Neuronal stem cell (in vitro differentiated cells): ENCODE measurements around the gene KLLN.

Experiments used
- DNase-seq: peaks from one replicate; pipeline ENCODE4 v3.0.0-alpha.2; 2013; ENCODE audit warnings: low spot score
- H2AFZ ChIP-seq: one replicate; pipeline ENCODE4 v1.6.1; 2013; ENCODE audit warnings: mild to moderate bottlenecking, low read length, inconsistent platforms
- H2AK5ac ChIP-seq: 2 replicates; pipeline ENCODE4 v1.6.1; 2013; ENCODE audit warnings: low read depth, mild to moderate bottlenecking, inconsistent platforms, low read length, moderate library complexity, mixed read lengths
- H2BK120ac ChIP-seq: 2 replicates; pipeline ENCODE4 v1.6.1; 2013; ENCODE audit warnings: low read depth, mild to moderate bottlenecking, inconsistent platforms, low read length, moderate library complexity, mixed read lengths
- H2BK12ac ChIP-seq: one replicate; pipeline ENCODE4 v1.6.1; 2013; ENCODE audit warnings: low read length, inconsistent platforms
- H2BK15ac ChIP-seq: 2 replicates; pipeline ENCODE4 v1.6.1; 2013; ENCODE audit warnings: mild to moderate bottlenecking, low read length, inconsistent platforms, mixed read lengths
- H2BK5ac ChIP-seq: one replicate; pipeline ENCODE4 v1.6.1; 2013; ENCODE audit warnings: inconsistent platforms, mild to moderate bottlenecking, low read length, moderate library complexity
- H3K14ac ChIP-seq: one replicate; pipeline ENCODE4 v1.6.1; 2013; ENCODE audit warnings: low read length, inconsistent platforms
- H3K18ac ChIP-seq: 2 replicates; pipeline ENCODE4 v1.6.1; 2013; ENCODE audit warnings: low read length, inconsistent platforms
- H3K23ac ChIP-seq: 2 replicates; pipeline ENCODE4 v1.6.1; 2013; ENCODE audit warnings: low read depth, mild to moderate bottlenecking, mixed read lengths, low read length, inconsistent platforms; ENCODE audit not compliant: poor library complexity
- H3K27ac ChIP-seq: replicated peaks from 3 replicates; pipeline ENCODE4 v1.5.1; 2013; ENCODE audit warnings: low read length, inconsistent platforms
- H3K27me3 ChIP-seq, 3 experiments: 2 replicates each; pipeline ENCODE4 v1.6.1; 2013; ENCODE audit warnings: low read length in 3 of 3, mild to moderate bottlenecking in 2 of 3, inconsistent platforms in 1 of 3, low read depth in 1 of 3, mixed read lengths in 1 of 3, moderate library complexity in 1 of 3; ENCODE audit not compliant: control insufficient read depth in 3 of 3, insufficient read depth in 3 of 3
- H3K36me3 ChIP-seq, 2 donors: replicated peaks in 1 of 2; 2 replicates each; pipeline ENCODE4 v1.6.1; 2013; ENCODE audit warnings: low read length in 2 of 2; ENCODE audit not compliant: control insufficient read depth in 2 of 2, insufficient read depth in 2 of 2
- H3K4ac ChIP-seq: 2 replicates; pipeline ENCODE4 v1.6.1; 2013; ENCODE audit warnings: inconsistent platforms, mild to moderate bottlenecking, low read length, moderate library complexity
- H3K4me1 ChIP-seq, 2 donors: 1 replicate in 1 of 2; 2 replicates in 1 of 2; pipeline ENCODE4 v1.6.1; 2013; ENCODE audit warnings: low read length in 2 of 2, low read depth in 1 of 2; ENCODE audit not compliant: control insufficient read depth in 2 of 2, insufficient read depth in 1 of 2
- H3K4me2 ChIP-seq: one replicate; pipeline ENCODE4 v1.6.1; 2013; ENCODE audit warnings: mild to moderate bottlenecking, low read length, inconsistent platforms; ENCODE audit not compliant: insufficient read depth, poor library complexity, severe bottlenecking
- H3K4me3 ChIP-seq, 2 donors: 2 replicates each; pipeline ENCODE4 v1.5.1; 2013; ENCODE audit warnings: low read length in 2 of 2, mild to moderate bottlenecking in 2 of 2, inconsistent platforms in 1 of 2, moderate library complexity in 1 of 2
- H3K79me1 ChIP-seq: one replicate; pipeline ENCODE4 v1.6.1; 2013; ENCODE audit warnings: low read depth, mild to moderate bottlenecking, inconsistent platforms, low read length, moderate library complexity
- H3K9ac ChIP-seq: one replicate; pipeline ENCODE4 v1.6.1; 2013; ENCODE audit warnings: mild to moderate bottlenecking, low read depth, low read length, inconsistent platforms; ENCODE audit not compliant: poor library complexity
- H3K9me3 ChIP-seq, 2 donors: replicated peaks in 1 of 2; 2 replicates each; pipeline versions ENCODE3 to v1.6.1; 2013; ENCODE audit warnings: low read length in 2 of 2, mild to moderate bottlenecking in 2 of 2, inconsistent platforms in 1 of 2, low read depth in 1 of 2, mixed read lengths in 1 of 2, moderate library complexity in 1 of 2; ENCODE audit not compliant: control insufficient read depth in 2 of 2, insufficient read depth in 1 of 2
- H4K8ac ChIP-seq: one replicate; pipeline ENCODE4 v1.6.1; 2013; ENCODE audit warnings: low read depth, mild to moderate bottlenecking, inconsistent platforms, low read length, moderate library complexity
- H4K91ac ChIP-seq: one replicate; pipeline ENCODE4 v1.6.1; 2013; ENCODE audit warnings: low read length, low read depth, mild to moderate bottlenecking, inconsistent platforms; ENCODE audit not compliant: poor library complexity
- WGBS, 2 donors: extraction: QIAGEN DNeasy Blood & Tissue Kit; methylation state at CpG; one replicate each; pipeline ENCODE4 v1.1.7; 2013; ENCODE audit warnings: missing lambda C conversion rate in 2 of 2, mixed read lengths in 1 of 2; ENCODE audit not compliant: insufficient read length in 2 of 2, insufficient replicate concordance in 1 of 2; ENCODE audit errors: extremely low coverage in 2 of 2; 5-methylcytosine and 5-hydroxymethylcytosine counted together

KLLN gene

DNA sequence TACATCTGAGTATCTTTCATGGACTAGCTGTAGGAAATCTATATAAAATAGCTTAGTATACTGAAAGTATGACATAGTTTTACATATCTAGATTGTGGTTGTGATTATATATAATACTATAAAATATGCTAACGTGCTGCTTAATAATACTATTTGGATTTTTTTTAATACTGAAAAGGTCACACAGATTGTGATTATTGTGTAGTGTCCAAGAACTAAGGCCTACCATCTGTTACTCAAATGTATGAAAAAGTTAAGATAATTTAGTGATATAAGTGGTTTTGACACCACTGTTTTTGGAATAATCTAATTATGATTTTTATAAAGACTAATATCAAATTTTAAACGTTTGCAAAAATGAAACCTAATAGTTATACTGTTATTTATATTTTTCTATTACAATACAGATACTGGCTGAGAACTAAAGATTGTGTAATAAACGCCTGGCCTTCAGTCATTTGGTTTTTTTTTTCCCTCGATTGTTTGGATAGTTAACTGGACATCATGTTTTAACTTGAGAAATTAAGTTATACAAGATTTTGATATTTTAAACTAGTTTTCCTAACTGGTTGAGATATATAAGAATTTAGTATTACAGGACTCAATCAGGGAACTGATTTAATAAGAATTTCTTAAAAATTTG, 12.7 kb upstream of the KLLN start:
- Histone ChIP-seq H3K27me3 (no peaks in the 10 kb centered on the region), H3K4me1 (no peaks in the 10 kb centered on the region), H3K4me2 (no peak overlapping the region), H4K91ac (no peak overlapping the region), H3K18ac (no peak overlapping the region), H3K23ac (no peak overlapping the region), H3K36me3 (peaks cover 0 to 64% of the 10 kb centered on the region in 2 donors), H2AK5ac (no peak overlapping the region), H3K79me1 (no peaks in the 10 kb centered on the region), H3K9ac (no peak overlapping the region), H2AFZ (no peak overlapping the region), H4K8ac (no peak overlapping the region), H3K4ac (no peak overlapping the region), H3K27ac (no peak overlapping the region), H3K4me3 (no peak overlapping the region), H2BK12ac (no peak overlapping the region), H2BK5ac (no peak overlapping the region), H3K14ac (no peak overlapping the region), H2BK120ac (no peak overlapping the region), H2BK15ac (no peak overlapping the region), H3K9me3 (peaks cover 0 to 4% of the 10 kb centered on the region in 2 donors)
- whole genome bisulfite sequencing, 2 donors = no CpG with 5 or more reads among the region's 4 CpGs
- DNase-seq = no peak

DNA sequence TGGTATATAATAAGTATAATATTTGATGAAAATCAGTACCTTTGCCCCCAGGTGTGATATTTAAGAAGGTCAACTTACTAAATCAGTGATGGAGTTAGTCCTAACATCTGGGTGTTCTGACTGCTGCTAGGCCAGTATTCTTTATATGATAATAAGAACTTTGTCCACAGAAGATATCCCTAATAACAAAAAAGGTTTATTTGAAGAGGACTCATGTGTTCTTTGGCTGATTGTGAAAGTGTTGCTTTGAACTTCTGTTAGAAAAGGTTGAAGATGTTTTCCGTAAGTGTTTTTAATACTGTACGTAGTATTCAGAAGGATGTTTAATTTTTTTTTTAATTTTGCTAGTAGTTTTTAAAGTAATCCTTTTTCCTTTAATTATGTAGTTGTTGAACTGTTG, 10.3 kb upstream of the KLLN start:
- H2AK5ac ChIP-seq = no peak overlapping the region
- no peak overlapping the region for H2AFZ ChIP-seq
- no CpG with 5 or more reads among the region's 2 CpGs for whole genome bisulfite sequencing, 2 donors
- H3K14ac ChIP-seq = no peak overlapping the region
- H3K4ac ChIP-seq = no peak overlapping the region
- H2BK5ac ChIP-seq = no peak overlapping the region
- H3K79me1 ChIP-seq = no peaks in the 10 kb centered on the region
- no peak overlapping the region for H3K4me3 ChIP-seq
- H3K9me3 ChIP-seq = no peaks in the 10 kb centered on the region
- H3K27ac ChIP-seq = no peak overlapping the region
- no peak overlapping the region for H2BK120ac ChIP-seq
- no peak overlapping the region for H3K18ac ChIP-seq
- no peak overlapping the region for H2BK12ac ChIP-seq
- H4K8ac ChIP-seq = no peak overlapping the region
- H3K36me3 ChIP-seq = peaks cover 0 to 64% of the 10 kb centered on the region in 2 donors
- H3K23ac ChIP-seq = no peak overlapping the region
- no peak overlapping the region for H3K4me2 ChIP-seq
- no peak overlapping the region for H3K9ac ChIP-seq
- DNase-seq = no peak
- H3K27me3 ChIP-seq = no peaks in the 10 kb centered on the region
- no peak overlapping the region for H4K91ac ChIP-seq
- peaks cover 0 to under 1% of the 10 kb centered on the region in 2 donors for H3K4me1 ChIP-seq
- no peak overlapping the region for H2BK15ac ChIP-seq

DNA sequence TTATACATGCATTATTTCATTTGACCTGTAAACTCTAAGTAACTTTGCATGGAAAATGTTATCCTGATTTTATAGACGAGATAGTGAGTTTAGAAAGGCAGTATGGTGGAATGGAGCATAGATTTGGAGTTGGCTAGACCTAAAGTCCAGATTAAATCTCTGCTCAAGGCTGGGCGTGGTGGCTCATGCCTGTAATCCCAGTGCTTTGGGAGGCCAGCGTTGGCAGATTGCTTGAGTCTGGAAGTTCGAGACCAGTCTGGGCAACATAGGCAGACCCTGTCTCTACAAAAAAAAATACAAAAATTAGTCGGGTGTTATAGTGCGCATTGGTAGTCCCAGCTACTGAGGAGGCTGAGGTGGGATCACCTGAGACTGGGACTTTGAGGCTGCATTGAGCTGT, 9.5 kb upstream of the KLLN start:
- Histone ChIP-seq H3K27me3 (no peaks in the 10 kb centered on the region), H3K23ac (no peak overlapping the region), H2BK15ac (no peak overlapping the region), H3K9me3 (no peaks in the 10 kb centered on the region), H4K8ac (no peak overlapping the region), H2BK120ac (no peak overlapping the region), H3K4me2 (no peak overlapping the region), H3K4me3 (no peak overlapping the region), H3K9ac (no peak overlapping the region), H3K14ac (no peak overlapping the region), H4K91ac (no peak overlapping the region), H3K18ac (no peak overlapping the region), H2AK5ac (no peak overlapping the region), H3K4ac (no peak overlapping the region), H2BK12ac (no peak overlapping the region), H2AFZ (no peak overlapping the region), H3K4me1 (peaks cover 0 to 6% of the 10 kb centered on the region in 2 donors), H3K27ac (no peak overlapping the region), H3K79me1 (no peaks in the 10 kb centered on the region), H2BK5ac (no peak overlapping the region), H3K36me3 (peaks cover 0 to 59% of the 10 kb centered on the region in 2 donors)
- WGBS, 2 donors = no CpG with 5 or more reads among the region's 6 CpGs
- no peak for DNase-seq

DNA sequence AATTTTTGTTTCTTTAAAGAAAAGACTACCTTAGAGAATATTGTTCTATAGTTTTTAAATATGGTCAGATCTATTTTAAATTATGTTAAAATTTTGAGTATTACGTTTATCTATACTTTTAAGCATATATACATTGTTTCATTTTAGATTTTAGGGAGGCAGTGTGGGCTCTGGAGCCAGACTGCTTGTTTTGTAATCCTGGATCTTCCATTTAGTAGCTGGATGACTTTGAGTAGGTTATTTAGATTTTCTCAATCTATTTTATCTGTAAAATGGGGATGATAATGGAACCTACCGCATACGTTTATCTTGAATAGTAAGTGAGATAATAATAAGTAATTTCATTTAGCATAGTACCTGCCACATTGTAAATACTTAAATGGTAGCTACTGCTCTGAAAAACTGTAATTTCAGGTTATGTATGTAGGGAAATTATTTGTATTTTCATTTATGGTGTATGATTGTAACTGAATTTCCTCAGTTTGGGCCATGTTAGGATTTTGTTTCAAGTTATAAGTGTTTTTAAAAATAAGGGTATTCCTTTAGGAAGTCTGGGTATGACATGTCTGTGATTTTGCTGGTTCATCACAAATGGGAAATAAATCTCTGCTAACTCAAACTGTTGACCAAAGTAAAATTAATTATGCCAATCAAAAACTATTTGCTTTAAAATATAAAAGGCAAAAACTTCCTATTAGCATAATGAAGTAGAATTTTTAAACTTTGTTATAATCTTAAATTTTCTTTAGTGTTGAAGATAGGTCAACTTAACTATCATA, 6.6 kb upstream of the KLLN start:
- Histone ChIP-seq H3K27ac (no peak overlapping the region), H2BK15ac (no peak overlapping the region), H2AK5ac (no peak overlapping the region), H3K4me2 (no peak overlapping the region), H4K91ac (no peak overlapping the region), H3K27me3 (no peaks in the 10 kb centered on the region), H3K9ac (no peak overlapping the region), H3K4me1 (peaks cover 0 to 6% of the 10 kb centered on the region in 2 donors), H4K8ac (no peak overlapping the region), H2BK5ac (no peak overlapping the region), H3K4me3 (no peak overlapping the region), H3K79me1 (no peaks in the 10 kb centered on the region), H3K4ac (no peak overlapping the region), H2BK12ac (no peak overlapping the region), H2BK120ac (no peak overlapping the region), H3K36me3 (peaks cover 0 to 46% of the 10 kb centered on the region in 2 donors), H3K9me3 (no peaks in the 10 kb centered on the region), H2AFZ (no peak overlapping the region), H3K14ac (no peak overlapping the region), H3K18ac (no peak overlapping the region), H3K23ac (no peak overlapping the region)
- no CpG with 5 or more reads among the region's 3 CpGs for WGBS, 2 donors
- no peak for DNase-seq
